Measurements from ENCODE around the gene CTAGE6. TPM values are rescaled to one million over a fixed set of nuclear protein-coding genes. Genes with fewer than 3 reads are reported as not detected.
"Not testable (repeated sequence)": the region's sequence is repeated elsewhere in the genome, so short reads cannot be mapped to it uniquely, and the experiment has no call there.

Gene CTAGE6, protein sequence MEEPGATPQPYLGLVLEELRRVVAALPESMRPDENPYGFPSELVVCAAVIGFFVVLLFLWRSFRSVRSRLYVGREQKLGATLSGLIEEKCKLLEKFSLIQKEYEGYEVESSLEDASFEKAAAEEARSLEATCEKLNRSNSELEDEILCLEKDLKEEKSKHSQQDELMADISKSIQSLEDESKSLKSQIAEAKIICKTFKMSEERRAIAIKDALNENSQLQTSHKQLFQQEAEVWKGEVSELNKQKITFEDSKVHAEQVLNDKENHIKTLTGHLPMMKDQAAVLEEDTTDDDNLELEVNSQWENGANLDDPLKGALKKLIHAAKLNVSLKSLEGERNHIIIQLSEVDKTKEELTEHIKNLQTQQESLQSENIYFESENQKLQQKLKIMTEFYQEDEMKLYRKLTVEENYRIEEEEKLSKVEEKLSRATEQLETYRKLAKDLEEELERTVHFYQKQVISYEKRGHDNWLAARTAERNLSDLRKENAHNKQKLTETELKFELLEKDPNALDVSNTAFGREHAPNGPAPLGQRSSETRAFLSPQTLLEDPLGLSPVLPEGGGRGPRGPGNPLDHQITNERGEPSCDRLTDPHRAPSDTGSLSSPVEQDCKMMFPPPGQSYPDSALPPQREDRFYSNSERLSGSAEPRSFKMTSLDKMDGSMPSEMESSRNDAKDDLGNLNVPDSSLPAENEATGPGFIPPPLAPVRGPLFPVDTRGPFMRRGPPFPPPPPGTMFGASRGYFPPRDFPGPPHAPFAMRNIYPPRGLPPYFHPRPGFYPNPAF
- under 1 TPM in 1 of 4 donors, not detected in 3; 0.40 TPM for total RNA-seq

- H3K27me3 ChIP-seq; intact Hi-C loops (cut with DNase I); H3K4me3 ChIP-seq (replicated peaks in 1 of 3); DNase-seq; H3K9me3 ChIP-seq; H3K27ac ChIP-seq; H3K4me1 ChIP-seq; H3K36me3 ChIP-seq: not testable (repeated sequence)
- WGBS, 2 donors = 90% methylated on average over 2 of the region's 19 CpGs; no CpG with 5 or more reads in 1 of the 2 donors
Observed at GRCh38 chr7:143757596-143757995, at the start of gene CTAGE6. TSS of gene CTAGE6 (minus strand) at chr7:143757696. CDS start at chr7:143757658, 38 bp downstream.

DNA sequence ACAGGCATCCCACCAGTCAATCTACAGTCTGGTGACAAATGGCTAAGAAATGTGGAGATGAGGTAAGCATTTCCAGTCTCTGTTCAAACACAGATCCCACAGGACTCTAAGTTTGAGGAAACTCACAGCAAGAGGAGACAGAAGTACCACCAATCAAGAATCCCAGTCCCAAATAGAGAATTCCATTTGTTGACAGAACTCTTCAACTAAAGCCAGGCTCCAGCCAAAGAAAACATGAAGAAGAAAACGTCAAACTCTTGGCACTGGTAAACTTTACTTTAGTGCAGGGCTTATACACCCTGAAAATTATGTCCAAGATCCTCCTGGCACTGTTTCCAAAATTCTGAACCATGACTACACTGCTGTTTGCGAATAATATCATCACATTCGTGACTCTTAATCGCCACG lies 49.2 kb upstream of the CTAGE6 start:
- H3K4me1 ChIP-seq; H3K36me3 ChIP-seq; H3K4me3 ChIP-seq (replicated peaks in 1 of 3); H3K27ac ChIP-seq; H3K9me3 ChIP-seq; H3K27me3 ChIP-seq; DNase-seq; intact Hi-C loops (cut with DNase I): not testable (repeated sequence)
- no CpG with 5 or more reads among the region's 5 CpGs for WGBS, 2 donors

- H3K36me3 ChIP-seq; H3K4me1 ChIP-seq; H3K9me3 ChIP-seq; H3K27ac ChIP-seq; H3K4me3 ChIP-seq (replicated peaks in 1 of 3); DNase-seq; intact Hi-C loops (cut with DNase I); H3K27me3 ChIP-seq: not testable (repeated sequence)
- 69 to 79% methylated on average over 2 of the region's 2 CpGs for whole genome bisulfite sequencing, 2 donors
Observed at GRCh38 chr7:143797896-143798290, 40.4 kb upstream of the CTAGE6 start.

GRCh38 chr7:143797119-143797895 lies 39.8 kb upstream of the CTAGE6 start:
- H3K4me1 ChIP-seq; H3K27me3 ChIP-seq; intact Hi-C loops (cut with DNase I); H3K4me3 ChIP-seq (replicated peaks in 1 of 3); H3K27ac ChIP-seq; H3K36me3 ChIP-seq; DNase-seq; H3K9me3 ChIP-seq: not testable (repeated sequence)
- no CpG with 5 or more reads among the region's 6 CpGs for WGBS, 2 donors

DNA sequence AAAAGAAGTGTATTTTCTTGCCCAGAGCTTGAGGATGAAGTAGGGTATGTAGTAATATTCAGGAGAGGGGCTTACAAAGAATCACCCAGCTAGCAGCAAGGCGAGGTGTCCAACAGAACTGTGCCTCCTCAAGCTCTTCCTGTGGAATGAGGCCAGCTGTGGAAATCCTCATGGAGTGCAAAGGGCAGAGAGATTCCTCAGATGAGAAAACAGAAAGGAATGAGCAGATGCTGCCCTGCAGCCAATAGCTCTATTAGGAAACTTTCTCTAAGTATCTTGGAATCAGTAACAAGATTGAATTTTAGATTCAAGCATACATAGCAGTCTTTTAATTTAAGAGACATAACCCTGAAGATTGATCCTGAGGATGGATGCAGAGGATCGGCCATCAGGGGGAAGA lies 38.2 kb upstream of the CTAGE6 start:
- no CpG with 5 or more reads among the region's 2 CpGs for WGBS, 2 donors
- not testable (repeated sequence) for DNase-seq

DNA sequence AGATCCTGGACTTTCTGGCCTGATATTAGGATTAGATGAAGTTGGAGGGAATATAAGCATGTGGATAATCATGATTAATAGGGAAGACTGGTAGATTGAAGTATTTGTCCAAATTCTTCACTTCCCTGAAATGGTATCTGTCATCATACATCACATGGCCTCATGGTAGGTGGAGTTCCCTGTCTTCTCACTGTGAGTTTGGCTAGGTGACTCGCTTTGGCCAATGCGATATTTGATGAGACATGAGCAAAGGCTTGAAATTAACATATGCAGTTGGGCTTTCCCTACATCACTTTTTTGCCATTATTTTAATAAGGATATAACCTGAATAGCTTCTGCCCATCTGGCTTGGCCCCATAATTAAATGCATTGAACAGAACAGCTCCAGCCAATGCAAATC lies 35.1 kb upstream of the CTAGE6 start:
- 96 to 100% methylated on average over 2 of the region's 2 CpGs for WGBS, 2 donors
- DNase-seq; H3K36me3 ChIP-seq; H3K4me3 ChIP-seq (replicated peaks in 1 of 3); H3K27me3 ChIP-seq; H3K9me3 ChIP-seq; intact Hi-C loops (cut with DNase I); H3K27ac ChIP-seq; H3K4me1 ChIP-seq: not testable (repeated sequence)

More for the DNA sequence above, 38.2 kb upstream of the CTAGE6 start:
- H3K4me1 ChIP-seq; intact Hi-C loops (cut with DNase I); H3K9me3 ChIP-seq; H3K36me3 ChIP-seq; H3K27me3 ChIP-seq; H3K4me3 ChIP-seq (replicated peaks in 1 of 3); H3K27ac ChIP-seq: not testable (repeated sequence)

DNA sequence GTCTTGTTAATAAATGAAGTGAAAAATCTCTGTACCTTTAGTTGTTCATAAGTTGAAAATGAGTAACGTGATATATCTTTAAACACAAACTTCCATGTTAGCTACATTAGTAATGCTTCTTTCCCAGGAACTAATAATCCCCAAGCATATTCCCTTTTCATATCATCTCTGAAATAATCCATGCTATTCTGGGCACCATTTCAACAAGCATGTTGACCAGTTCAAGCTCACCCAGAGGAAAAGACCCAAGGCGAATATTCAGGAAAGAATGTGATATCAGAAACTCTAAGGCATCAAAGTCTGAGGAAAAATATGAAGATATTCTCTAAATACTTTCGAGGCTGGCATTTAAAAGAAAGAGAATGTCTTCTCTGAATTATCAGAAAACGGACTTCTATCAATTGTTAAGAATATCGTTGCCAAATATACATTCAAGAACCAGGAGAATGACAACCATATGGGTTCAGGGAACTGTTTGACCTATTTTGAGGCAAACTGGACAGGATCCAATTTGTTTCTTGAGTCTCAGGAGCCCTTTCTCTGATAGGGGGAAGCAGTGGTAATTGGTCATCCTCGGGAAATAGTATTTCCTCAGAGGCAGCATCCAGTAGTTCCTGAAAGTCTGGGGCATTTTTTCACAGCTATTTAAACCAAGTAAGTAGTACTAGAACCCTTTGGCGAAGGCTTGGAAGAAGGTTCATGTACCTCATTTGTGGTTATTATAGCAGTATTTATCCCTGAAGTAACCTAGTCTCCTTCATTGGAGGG lies 28.1 kb upstream of the CTAGE6 start:
- intact Hi-C loops (cut with DNase I); H3K4me1 ChIP-seq; H3K9me3 ChIP-seq; H3K4me3 ChIP-seq (replicated peaks in 1 of 3); DNase-seq; H3K27me3 ChIP-seq; H3K27ac ChIP-seq; H3K36me3 ChIP-seq: not testable (repeated sequence)
- WGBS, 2 donors = no CpG with 5 or more reads among the region's 7 CpGs

GRCh38 chr7:143779591-143779990 lies 22.1 kb upstream of the CTAGE6 start:
- H3K9me3 ChIP-seq; H3K36me3 ChIP-seq; H3K27me3 ChIP-seq; H3K4me3 ChIP-seq (replicated peaks in 1 of 3); H3K4me1 ChIP-seq; intact Hi-C loops (cut with DNase I); H3K27ac ChIP-seq; DNase-seq: not testable (repeated sequence)
- WGBS, 2 donors = no CpG with 5 or more reads among the region's 2 CpGs

GRCh38 chr7:143772738-143773468 lies 15.4 kb upstream of the CTAGE6 start:
- H3K27ac ChIP-seq, DNase-seq: not testable (repeated sequence)
- no CpG with 5 or more reads among the region's 5 CpGs for WGBS, 2 donors

DNA sequence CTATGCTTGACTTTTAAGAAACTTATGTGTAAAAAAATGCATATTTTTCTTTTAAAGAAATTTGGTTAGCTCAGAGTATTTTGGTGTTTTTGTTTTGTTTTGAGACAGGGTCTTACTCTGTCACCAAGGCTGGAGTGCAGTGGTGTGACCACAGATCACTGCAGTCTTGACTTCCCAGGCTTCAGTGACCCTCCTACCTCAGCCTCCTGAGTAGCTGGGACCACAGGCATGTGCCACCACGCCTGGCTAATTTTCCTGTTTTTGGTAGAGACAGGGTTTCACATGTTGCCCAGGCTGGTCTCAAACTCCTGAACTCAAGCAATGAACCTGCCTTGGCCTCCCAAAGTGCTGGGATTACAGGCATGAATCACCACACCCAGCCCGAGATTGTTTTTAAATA lies 10.0 kb upstream of the CTAGE6 start:
- H3K36me3 ChIP-seq; H3K4me1 ChIP-seq; DNase-seq; H3K27ac ChIP-seq; H3K27me3 ChIP-seq; H3K9me3 ChIP-seq; H3K4me3 ChIP-seq (replicated peaks in 1 of 3); intact Hi-C loops (cut with DNase I): not testable (repeated sequence)
- 64 to 81% methylated on average over 1 to 2 of the region's 2 CpGs for WGBS, 2 donors

More at GRCh38 chr7:143772738-143773468, 15.4 kb upstream of the CTAGE6 start:
- H3K36me3 ChIP-seq; H3K4me3 ChIP-seq (replicated peaks in 1 of 3); intact Hi-C loops (cut with DNase I); H3K4me1 ChIP-seq; H3K9me3 ChIP-seq; H3K27me3 ChIP-seq: not testable (repeated sequence)

GRCh38 chr7:143765678-143766077 lies 8.2 kb upstream of the CTAGE6 start:
- H3K27me3 ChIP-seq; H3K36me3 ChIP-seq; H3K9me3 ChIP-seq; DNase-seq; H3K4me3 ChIP-seq (replicated peaks in 1 of 3); intact Hi-C loops (cut with DNase I); H3K27ac ChIP-seq; H3K4me1 ChIP-seq: not testable (repeated sequence)
- WGBS, 2 donors = 0% methylated on average over 1 of the region's 5 CpGs; no CpG with 5 or more reads in 1 of the 2 donors
